Endothelial cell of umbilical vein (primary cell): Measurements from ENCODE around the gene ABCD1. TPM values are rescaled to one million over a fixed set of nuclear protein-coding genes. Genes with fewer than 3 reads are reported as not detected.

Source experiments
- BruUV-seq: library from RNA; stranded (reverse); fragments of 400-500 nt; replicated peaks from 2 replicates; lab custom pipeline; 2021; lab: Mats Ljungman, UMichigan
- CTCF ChIA-PET: fragments of 300-600, 350-600 bp; sonication (Branson Sonifier 250); formaldehyde crosslinking; loops from one replicate; lab custom pipeline; 2021; ENCODE audit warnings: antibody characterized with exemption, inconsistent platforms; lab: Charles Lee
- POLR2A ChIA-PET: fragments of 300-600, 350-600 bp; sonication (Branson Sonifier 250); formaldehyde crosslinking; loops from one replicate; lab custom pipeline; 2021; ENCODE audit warnings: antibody characterized with exemption, inconsistent platforms; lab: Charles Lee
- DNase-seq: peaks from one replicate; pipeline ENCODE4 v3.0.0-alpha.2; 2011; ENCODE audit warnings: low read depth, low spot score
- FAIRE-seq: peaks from 2 replicates; lab custom pipeline; 2011; peaks lifted over from hg19 to GRCh38; lab: Jason Lieb, UNC
- H2AFZ ChIP-seq: 2 replicates; pipeline ENCODE4 v1.6.0; 2012; ENCODE audit warnings: low read depth, low read length, control low read depth, inconsistent platforms
- H3K27ac ChIP-seq: 2 replicates; pipeline ENCODE4 v1.5.1; 2011; ENCODE audit warnings: low read depth, mild to moderate bottlenecking, control low read depth, low read length, moderate library complexity; ENCODE audit not compliant: insufficient read depth
- H3K27me3 ChIP-seq, 2 experiments: 2 replicates each; pipeline versions ENCODE4 v1.6.0 to v1.6.1; 2011; ENCODE audit warnings: low read length in 2 of 2, mixed read lengths in 1 of 2; ENCODE audit not compliant: control insufficient read depth in 2 of 2, insufficient read depth in 2 of 2
- H3K36me3 ChIP-seq, 2 experiments: 2 replicates in 1 of 2; 3 replicates in 1 of 2; pipeline ENCODE4 v1.5.1; 2011; ENCODE audit warnings: low read length in 2 of 2, mild to moderate bottlenecking in 1 of 2, moderate library complexity in 1 of 2; ENCODE audit not compliant: control insufficient read depth in 2 of 2, insufficient read depth in 2 of 2; ENCODE audit errors: extremely low read depth in 1 of 2
- H3K4me1 ChIP-seq: 3 replicates; pipeline ENCODE4 v1.5.1; 2011; ENCODE audit warnings: mild to moderate bottlenecking, low read length; ENCODE audit not compliant: control insufficient read depth, insufficient read depth; ENCODE audit errors: extremely low read depth
- H3K4me2 ChIP-seq: 2 replicates; pipeline ENCODE4 v1.6.1; 2011; ENCODE audit warnings: low read length, control low read depth, mixed read lengths; ENCODE audit not compliant: insufficient read depth
- H3K4me3 ChIP-seq, 3 experiments: fragments of 200-600 bp in 1 of 3; sonication (generic), shearing (Covaris generic) in 1 of 3; replicated peaks in 1 of 3; 2 replicates each; pipeline ENCODE4 v1.5.1; 2011 to 2016; ENCODE audit warnings: control low read depth in 3 of 3, low read length in 3 of 3, mild to moderate bottlenecking in 2 of 3, inconsistent platforms in 1 of 3, low read depth in 1 of 3, moderate library complexity in 1 of 3; ENCODE audit not compliant: insufficient read depth in 1 of 3
- H3K79me2 ChIP-seq: 2 replicates; pipeline ENCODE4 v1.6.0; 2012; ENCODE audit warnings: low read length, inconsistent platforms; ENCODE audit not compliant: control insufficient read depth, insufficient read depth
- H3K9ac ChIP-seq: replicated peaks from 2 replicates; pipeline ENCODE3; 2011; ENCODE audit warnings: low read length, control low read depth; ENCODE audit not compliant: insufficient read depth; ENCODE audit errors: extremely low read depth
- H3K9me1 ChIP-seq: replicated peaks from 3 replicates; pipeline ENCODE4 v1.6.0; 2011; ENCODE audit warnings: mild to moderate bottlenecking, low read length; ENCODE audit not compliant: control insufficient read depth, insufficient read depth; ENCODE audit errors: extremely low read depth
- H3K9me3 ChIP-seq: replicated peaks from 2 replicates; pipeline ENCODE4 v1.5.1; 2012; ENCODE audit warnings: low read length, inconsistent platforms; ENCODE audit not compliant: control insufficient read depth, insufficient read depth
- H4K20me1 ChIP-seq: replicated peaks from 2 replicates; pipeline ENCODE3; 2011; ENCODE audit warnings: mild to moderate bottlenecking, low read length; ENCODE audit not compliant: control insufficient read depth, insufficient read depth; ENCODE audit errors: extremely low read depth
- CTCF ChIP-seq, 2 donors: IDR thresholded peaks; 1 replicate in 1 of 2; 2 replicates in 1 of 2; pipeline ENCODE4 v1.5.1; 2011; ENCODE audit warnings: low read length in 2 of 2, mild to moderate bottlenecking in 2 of 2, moderate library complexity in 2 of 2, control low read depth in 1 of 2, inconsistent platforms in 1 of 2, low read depth in 1 of 2; ENCODE audit not compliant: insufficient read depth in 1 of 2; ENCODE audit errors: extremely low read depth in 1 of 2
- EZH2 ChIP-seq: IDR thresholded peaks from 2 replicates; pipeline ENCODE4 v1.6.1; 2012; ENCODE audit warnings: borderline replicate concordance, low read depth, mild to moderate bottlenecking, moderate library complexity, low read length, inconsistent platforms; ENCODE audit not compliant: severe bottlenecking
- FOS ChIP-seq: IDR thresholded peaks from 2 replicates; pipeline ENCODE4 v1.6.1; 2011; ENCODE audit warnings: mild to moderate bottlenecking, low read length, moderate library complexity, borderline replicate concordance; ENCODE audit not compliant: insufficient read depth
- GATA2 ChIP-seq: IDR thresholded peaks from 2 replicates; pipeline ENCODE4 v1.7.0; 2011; ENCODE audit warnings: low read depth, mild to moderate bottlenecking, moderate library complexity, mixed read lengths, low read length; ENCODE audit not compliant: insufficient read length, insufficient read depth
- JUN ChIP-seq: IDR thresholded peaks from 2 replicates; pipeline ENCODE4 v1.6.1; 2011; ENCODE audit warnings: borderline replicate concordance, low read depth; ENCODE audit not compliant: insufficient read length, insufficient read depth
- MAX ChIP-seq: IDR thresholded peaks from 2 replicates; pipeline ENCODE4 v1.6.1; 2011; ENCODE audit not compliant: insufficient read depth, insufficient read length
- POLR2A ChIP-seq: IDR thresholded peaks from 2 replicates; pipeline ENCODE4 v1.6.1; 2012; ENCODE audit warnings: low read depth, mild to moderate bottlenecking, control low read depth, low read length
- POLR2AphosphoS5 ChIP-seq: IDR thresholded peaks from 2 replicates; pipeline ENCODE4 v1.6.1; 2012; ENCODE audit warnings: low read depth, mild to moderate bottlenecking, control low read depth, low read length, moderate library complexity; ENCODE audit not compliant: insufficient read depth
- dilution Hi-C: fragments of 300-500 bp; cut with MboI; formaldehyde crosslinking; loops from one replicate; pipeline ENCODE4 v1.15.0; 2019; ENCODE audit warnings: low sequenced_read_pairs; ENCODE audit not compliant: extremely low pct_ligation_motif_present
- intact Hi-C: fragments of 100-400 bp; cut with micrococcal nuclease; formaldehyde crosslinking; loops from one replicate; pipeline ENCODE4 v1.10.0; 2022
- polyA plus RNA-seq, 4 experiments: library from polyadenylated mRNA; depleted of rRNA in 3 of 4; stranded (reverse) in 3 of 4; unstranded in 1 of 4; fragments of >200 nt; gene quantifications; 2 replicates each; pipeline versions ENCODE4 v1.2.1 to v1.2.3, GENCODE V29; 2011 to 2012; ENCODE audit warnings: missing spikeins in 1 of 4
- total RNA-seq: library from RNA; stranded (reverse); gene quantifications from 2 replicates; pipeline ENCODE4 v1.2.3, GENCODE V29; 2021

Gene ABCD1
- total and polyA plus RNA-seq, 2 donors (not counting 3 experiments of a cell fraction or from before 2014, with no cell fraction given), result 9.1 to 12.9 TPM

GRCh38 chrX:153734871-153735270, 10.2 kb downstream of the ABCD1 start:
- Histone ChIP-seq H3K4me2 (no peak overlapping the region), H3K9me3 (no peaks in the 10 kb centered on the region), H3K9ac (no peak overlapping the region), H3K36me3 (no peaks in the 10 kb centered on the region), H3K27me3 (no peaks in the 10 kb centered on the region), H3K27ac (no peak overlapping the region), H2AFZ (no peak overlapping the region), H4K20me1 (no peaks in the 10 kb centered on the region), H3K79me2 (no peaks in the 10 kb centered on the region), H3K4me1 (no peaks in the 10 kb centered on the region), H3K4me3 (no peak overlapping the region), H3K9me1 (no peaks in the 10 kb centered on the region)
- intact Hi-C loops, result no loop called here
- dilution Hi-C loops, result no loop called here
- no peak for FAIRE-seq
- no peak for DNase-seq
- ChIA-PET CTCF (interaction anchor here (1.3 kb wide), 1 partner anchor 8 kb away, joined by 3 read pairs; no protein-coding TSS in a partner anchor), POLR2A (no interaction called here)
- TF ChIP-seq GATA2 (no peak), MAX (no peak), POLR2AphosphoS5 (no peak), EZH2 (no peak), CTCF (IDR thresholded peaks at IDR 0.05; ENCODE audit: extremely low read depth in 1 of 2, insufficient read depth in 1 of 2, low read depth in 1 of 2, low read length in 2 of 2) (no peak), FOS (no peak), POLR2A (no peak), JUN (no peak)
- BruUV-seq, result no TSS peak
